Esophagus muscularis mucosa (tissue), 4 donors: ENCODE results near the gene ZFX.

Source experiments
- CTCF ChIP-seq, 3 experiments: fragments of 200-600 bp in 2 of 3; fragments of 450-650 bp in 1 of 3; sonication (generic) in 2 of 3; IDR thresholded peaks; one replicate each; pipeline ENCODE4 v1.5.1; 2017 to 2019; ENCODE audit warnings: antibody characterized with exemption in 3 of 3, mild to moderate bottlenecking in 2 of 3, moderate library complexity in 1 of 3
- EP300 ChIP-seq: sonication (generic); formaldehyde crosslinking; IDR thresholded peaks from one replicate; pipeline ENCODE4 v1.6.1; 2017; ENCODE audit warnings: antibody characterized with exemption
- POLR2A ChIP-seq: fragments of 450-650 bp; IDR thresholded peaks from one replicate; pipeline ENCODE4 v1.6.1; 2017; ENCODE audit warnings: antibody characterized with exemption, moderate library complexity, mild to moderate bottlenecking, low read depth
- POLR2AphosphoS5 ChIP-seq, 2 donors: sonication (generic); formaldehyde crosslinking; IDR thresholded peaks; one replicate each; pipeline ENCODE4 v1.6.1; 2017; ENCODE audit warnings: antibody characterized with exemption in 2 of 2

GRCh38 chrX:24190500-24191156 is 41.1 kb downstream of the ZFX start:
- TF ChIP-seq CTCF (IDR thresholded peaks at IDR 0.05) (no peak), POLR2AphosphoS5 (IDR thresholded peaks at IDR 0.05) (no peak), POLR2A (no peak), EP300 (no peak)
